Heart right ventricle (tissue), 16 donors: Measurements from ENCODE around the gene CPNE4. TPM values are rescaled to one million over a fixed set of nuclear protein-coding genes. Genes with fewer than 3 reads are reported as not detected.

Source experiments
- ATAC-seq, 8 donors: fragments of 200-7000 bp; cut with Tn5 transposase; one replicate each; pipeline ENCODE4 v1.9.1; 2020; ENCODE audit warnings: mild to moderate bottlenecking in 8 of 8, moderate library complexity in 8 of 8, moderate number of reproducible peaks in 1 of 8
- DNase-seq, 2 donors: peaks; one replicate each; pipeline ENCODE4 v3.0.0-alpha.2; 2020
- H3K27ac ChIP-seq, 10 donors: fragments of 200-600 bp; sonication (generic) in 2 of 10; one replicate each; pipeline versions ENCODE4 v1.5.0 to v1.8.0; 2020 to 2022; ENCODE audit warnings: mild to moderate bottlenecking in 3 of 10
- H3K27me3 ChIP-seq, 7 donors: fragments of 200-600 bp; one replicate each; pipeline ENCODE4 v1.8.0; 2021 to 2022; ENCODE audit warnings: mild to moderate bottlenecking in 2 of 7
- H3K36me3 ChIP-seq, 9 donors: fragments of 200-600 bp; sonication (generic) in 1 of 9; one replicate each; pipeline versions ENCODE4 v1.5.0 to v1.8.0; 2020 to 2022; ENCODE audit warnings: mild to moderate bottlenecking in 2 of 9
- H3K4me1 ChIP-seq, 9 donors: fragments of 200-600 bp; sonication (generic) in 1 of 9; one replicate each; pipeline versions ENCODE4 v1.5.0 to v1.8.0; 2020 to 2022; ENCODE audit warnings: mild to moderate bottlenecking in 4 of 9
- H3K4me3 ChIP-seq, 10 donors: fragments of 200-600 bp; sonication (generic) in 2 of 10; one replicate each; pipeline versions ENCODE4 v1.5.0 to v1.8.0; 2020 to 2022; ENCODE audit warnings: mild to moderate bottlenecking in 7 of 10, moderate library complexity in 2 of 10
- H3K9me3 ChIP-seq, 11 donors: fragments of 200-600 bp in 10 of 11; sonication (generic) in 2 of 11; one replicate each; pipeline versions ENCODE4 v1.5.0 to v1.8.0; 2013 to 2022; ENCODE audit warnings: mild to moderate bottlenecking in 2 of 11, control low read depth in 1 of 11, moderate library complexity in 1 of 11
- WGBS, 2 donors: extraction: QIAGEN DNeasy Blood & Tissue Kit; methylation state at CpG; one replicate each; pipeline ENCODE4 v1.1.7; 2013; ENCODE audit warnings: inconsistent platforms in 1 of 2; 5-methylcytosine and 5-hydroxymethylcytosine counted together
- intact Hi-C, 10 donors: fragments of 100-400 bp; cut with DNase I; formaldehyde crosslinking; loops; one replicate each; pipeline versions ENCODE4 v1.11.1 to v1.14.2; 2022
- polyA plus RNA-seq, 2 donors: library from polyadenylated mRNA; stranded (reverse); fragments of 200-250 nt; gene quantifications; one replicate each; pipeline ENCODE4 v1.2.3, GENCODE V29; 2013
- total RNA-seq, 10 donors: library from RNA; stranded (reverse); fragmentation: NEBNext Ultra II Directional in 3 of 10; extraction: Animal tissue kit (Norgen Biotek cat#: 25700) in 3 of 10; gene quantifications; one replicate each; pipeline versions ENCODE4 v1.2.1 to v1.2.4, GENCODE V29; 2021 to 2023
- TF ChIP-seq, protein P1 (sequence below), 9 donors: fragments of 200-600 bp; sonication (generic) in 2 of 9; IDR thresholded peaks; one replicate each; pipeline versions ENCODE4 v1.5.0 to v1.8.0; 2021 to 2022; ENCODE audit warnings: antibody characterized with exemption in 9 of 9, mild to moderate bottlenecking in 5 of 9, moderate library complexity in 1 of 9
- donor health status: Arrhythmogenic right ventricular cardiomyopathy.
- donor health status: ischemic (EF 13 %, LVEDD 7.1; RV severe dilation, severe dysfunction).
- donor health status: healthy with polysubstance abuse.
- donor health status: DM: no; HTN: yes; CAD: no.
- donor health status: DM: no; HTN: no; CAD: no.
- donor health status: ischemic (EF 25% LVEDD 6.9; RV normal size, moderate dysfunction).
- donor health status: ischemic (EF 25% LVEDD 5.7; RV mildly dilated, moderate dysfunction).
- donor health status: healthy.
- donor health status: DM: yes; HTN: yes; CAD: no.
- donor health status: Ischemic cardiomyopathy.
- donor health status: ischemic (EF 35%, LVEDD 5.7; RV mildly dilated, moderate dysfunction).
- donor health status: nonischemic (EF 11% LVEDD 7.7; RV severe dilation, severe dysfunction).
- donor health status: DM: yes; HTN: yes; CAD: no.
- donor health status: PGD.
- donor health status: ischemic (EF 29% LVEDD 5.4; RV normal size, mild dysfunction).
- donor health status: nonischemic (EF 23%, LVEDD 6.1; RV moderate dilation, normal function).

CPNE4 gene
- total and polyA plus RNA-seq, 12 donors = 1.5 to 116 (median 24.8) TPM

DNA sequence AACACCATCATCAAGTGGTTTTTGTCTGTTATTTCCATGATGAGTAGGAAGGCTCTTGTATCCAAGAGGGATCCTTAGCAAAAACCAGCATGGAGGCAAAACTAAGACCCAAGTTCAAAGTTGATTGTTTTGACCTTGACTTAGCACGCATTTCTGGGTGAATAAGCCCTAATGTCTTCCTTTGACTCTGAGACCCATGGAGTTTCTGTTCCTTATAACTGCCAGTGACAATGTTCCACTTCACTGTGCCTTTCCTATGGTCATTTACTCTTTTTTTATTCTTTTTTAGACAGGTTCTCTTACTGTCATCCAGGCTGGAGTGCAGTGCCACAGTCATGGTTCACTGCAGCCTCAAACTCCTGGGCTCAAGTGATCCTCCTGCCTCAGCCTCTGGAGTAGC lies 413.8 kb downstream of the CPNE4 start:
- TF ChIP-seq, protein P1, sequence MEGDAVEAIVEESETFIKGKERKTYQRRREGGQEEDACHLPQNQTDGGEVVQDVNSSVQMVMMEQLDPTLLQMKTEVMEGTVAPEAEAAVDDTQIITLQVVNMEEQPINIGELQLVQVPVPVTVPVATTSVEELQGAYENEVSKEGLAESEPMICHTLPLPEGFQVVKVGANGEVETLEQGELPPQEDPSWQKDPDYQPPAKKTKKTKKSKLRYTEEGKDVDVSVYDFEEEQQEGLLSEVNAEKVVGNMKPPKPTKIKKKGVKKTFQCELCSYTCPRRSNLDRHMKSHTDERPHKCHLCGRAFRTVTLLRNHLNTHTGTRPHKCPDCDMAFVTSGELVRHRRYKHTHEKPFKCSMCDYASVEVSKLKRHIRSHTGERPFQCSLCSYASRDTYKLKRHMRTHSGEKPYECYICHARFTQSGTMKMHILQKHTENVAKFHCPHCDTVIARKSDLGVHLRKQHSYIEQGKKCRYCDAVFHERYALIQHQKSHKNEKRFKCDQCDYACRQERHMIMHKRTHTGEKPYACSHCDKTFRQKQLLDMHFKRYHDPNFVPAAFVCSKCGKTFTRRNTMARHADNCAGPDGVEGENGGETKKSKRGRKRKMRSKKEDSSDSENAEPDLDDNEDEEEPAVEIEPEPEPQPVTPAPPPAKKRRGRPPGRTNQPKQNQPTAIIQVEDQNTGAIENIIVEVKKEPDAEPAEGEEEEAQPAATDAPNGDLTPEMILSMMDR (IDR thresholded peaks at IDR 0.05) = no peak
- no peak for ATAC-seq
- Histone ChIP-seq H3K27me3 (no peaks in the 10 kb centered on the region), H3K9me3 (no peaks in the 10 kb centered on the region), H3K4me1 (peaks cover 0 to 9% (median 0%) of the 10 kb centered on the region in 9 donors), H3K36me3 (no peaks in the 10 kb centered on the region), H3K4me3 (no peak overlapping the region), H3K27ac (no peak overlapping the region)
- no peak for DNase-seq
- WGBS, 2 donors = 82 to 88% methylated on average over 1 of the region's 1 CpG
- intact Hi-C loops = no loop called here

DNA sequence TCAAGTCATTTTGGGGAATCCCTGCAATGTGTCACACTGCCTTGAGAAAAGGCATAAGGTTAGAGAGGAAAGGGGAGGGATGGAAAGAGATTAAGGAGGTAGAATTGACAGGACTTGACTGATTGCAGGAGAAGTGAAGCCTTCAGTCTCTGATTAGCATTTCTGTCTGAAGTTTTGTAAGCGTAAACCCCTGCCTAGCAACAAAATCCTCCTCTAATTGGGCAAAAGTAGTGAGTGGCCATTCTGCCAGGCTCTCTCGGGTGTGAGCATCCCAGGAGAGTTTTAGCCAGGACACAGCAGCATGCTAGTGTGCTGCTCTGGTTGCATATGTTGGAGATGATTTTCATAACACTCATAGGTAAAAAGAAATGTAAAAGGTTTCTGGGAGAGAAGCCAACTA lies 415.0 kb downstream of the CPNE4 start:
- Histone ChIP-seq H3K36me3 (no peaks in the 10 kb centered on the region), H3K4me3 (no peak overlapping the region), H3K27ac (no peak overlapping the region), H3K27me3 (no peaks in the 10 kb centered on the region), H3K4me1 (peaks cover 0 to 9% (median 0%) of the 10 kb centered on the region in 9 donors), H3K9me3 (no peaks in the 10 kb centered on the region)
- intact Hi-C loops = no loop called here
- ATAC-seq (no peak), DNase-seq (no peak)
- TF ChIP-seq, protein P1 (IDR thresholded peaks at IDR 0.05) = no peak
- WGBS, 2 donors = 31 to 56% methylated on average over 2 of the region's 2 CpGs

DNA sequence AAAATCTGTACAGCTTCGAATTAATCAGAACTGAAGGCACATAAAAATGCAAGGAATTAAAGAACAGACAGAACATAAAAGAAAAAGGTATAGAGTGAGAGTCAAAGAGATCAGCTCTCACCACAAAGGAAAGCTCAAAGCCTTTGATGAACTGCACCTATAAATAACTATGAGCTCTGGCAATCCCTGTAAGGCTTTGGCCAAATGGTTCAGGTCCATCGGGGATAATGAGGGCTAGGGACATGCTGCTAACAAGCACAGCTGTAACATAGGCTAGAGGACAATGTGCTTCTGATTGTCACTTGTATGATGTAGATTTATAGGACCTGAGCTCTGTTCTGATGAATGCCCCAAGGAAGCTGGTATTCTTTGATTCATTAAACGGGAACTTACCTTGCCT lies 418.1 kb downstream of the CPNE4 start:
- TF ChIP-seq, protein P1 (IDR thresholded peaks at IDR 0.05) = no peak
- peak in 6 of 8 donors; percentile 47 to 99 (median 70) for ATAC-seq

DNA sequence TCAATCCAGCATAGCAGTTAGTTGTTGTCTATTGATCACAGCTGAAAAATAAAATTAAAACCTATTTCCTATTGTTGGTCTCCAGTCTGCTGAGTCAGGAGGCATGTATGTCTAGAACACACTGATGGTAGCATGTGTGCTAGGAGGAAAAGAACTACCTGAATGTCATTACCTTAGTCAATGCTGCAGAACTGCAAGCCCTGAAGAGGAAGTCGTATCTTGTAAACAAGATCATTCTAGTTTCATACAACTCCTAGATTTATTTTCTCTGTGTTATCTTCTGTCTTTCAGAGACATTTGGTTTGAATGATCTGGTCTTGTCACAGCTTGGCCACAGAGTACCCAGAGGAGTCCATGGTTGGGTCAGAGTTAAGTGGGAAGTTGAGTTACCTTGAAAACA lies 422.1 kb downstream of the CPNE4 start:
- DNase-seq (no peak), ATAC-seq (no peak)
- Histone ChIP-seq H3K4me3 (no peak overlapping the region), H3K27me3 (no peaks in the 10 kb centered on the region), H3K4me1 (peaks cover 0 to 9% (median 0%) of the 10 kb centered on the region in 9 donors), H3K9me3 (no peaks in the 10 kb centered on the region), H3K27ac (no peak overlapping the region), H3K36me3 (no peaks in the 10 kb centered on the region)
- 86 to 89% methylated on average over 1 of the region's 1 CpG for WGBS, 2 donors
- intact Hi-C loops = no loop called here
- TF ChIP-seq, protein P1 (IDR thresholded peaks at IDR 0.05) = no peak

More for the DNA sequence above, 418.1 kb downstream of the CPNE4 start:
- Histone ChIP-seq H3K27me3 (no peaks in the 10 kb centered on the region), H3K4me1 (peaks cover 0 to 9% (median 0%) of the 10 kb centered on the region in 9 donors), H3K36me3 (no peaks in the 10 kb centered on the region), H3K9me3 (no peaks in the 10 kb centered on the region), H3K4me3 (no peak overlapping the region), H3K27ac (no peak overlapping the region)
- intact Hi-C loops = no loop called here
- no peak for DNase-seq
- WGBS, 2 donors = 54 to 60% methylated on average over 3 of the region's 3 CpGs
